Pons (tissue), 1 donor: ENCODE data around the gene ANAPC10.
"Not testable (repeated sequence)": the region's sequence is repeated elsewhere in the genome, so short reads cannot be mapped to it uniquely, and the experiment has no call there.

Experiments
- DNase-seq: peaks from one replicate; pipeline ENCODE4 v3.0.0-alpha.2; 2016; ENCODE audit warnings: low spot score

The ANAPC10 gene

GRCh38 chr4:145071560-145071959 lies 26.4 kb downstream of the ANAPC10 start:
- no peak for DNase-seq

- DNase-seq, result no peak
These were observed 28.6 kb downstream of the ANAPC10 start for GRCh38 chr4:145069361-145069760.

GRCh38 chr4:145066063-145066501 lies 31.9 kb downstream of the ANAPC10 start:
- peak; percentile 25 for DNase-seq

GRCh38 chr4:145061318-145061920 lies 36.6 kb downstream of the ANAPC10 start:
- peak; percentile 65 for DNase-seq

GRCh38 chr4:145058256-145058655 lies 39.7 kb downstream of the ANAPC10 start:
- no peak for DNase-seq

GRCh38 chr4:145056325-145057130 lies 41.5 kb downstream of the ANAPC10 start:
- no peak for DNase-seq

GRCh38 chr4:145055533-145056257 lies 42.3 kb downstream of the ANAPC10 start:
- no peak for DNase-seq

- no peak for DNase-seq
These were observed 48.8 kb downstream of the ANAPC10 start for GRCh38 chr4:145049241-145049640.

- no peak for DNase-seq
These were observed 49.2 kb downstream of the ANAPC10 start for GRCh38 chr4:145048817-145049216.

GRCh38 chr4:145047151-145047550 lies 50.8 kb downstream of the ANAPC10 start:
- DNase-seq, result no peak

GRCh38 chr4:145045180-145045579 lies 52.8 kb downstream of the ANAPC10 start:
- no peak for DNase-seq

- no peak for DNase-seq
These were observed 53.7 kb downstream of the ANAPC10 start for GRCh38 chr4:145044341-145044740.

GRCh38 chr4:145043306-145043705 lies 54.7 kb downstream of the ANAPC10 start:
- DNase-seq, result no peak

GRCh38 chr4:145042601-145043285 lies 55.3 kb downstream of the ANAPC10 start:
- DNase-seq, result no peak

GRCh38 chr4:145041378-145041777 lies 56.6 kb downstream of the ANAPC10 start:
- DNase-seq, result peak; percentile 64

GRCh38 chr4:145035494-145036136 lies 62.4 kb downstream of the ANAPC10 start:
- no peak for DNase-seq

- no peak for DNase-seq
These were observed 63.2 kb downstream of the ANAPC10 start for GRCh38 chr4:145034727-145035211.

- DNase-seq, result no peak
These were observed 78.7 kb downstream of the ANAPC10 start for GRCh38 chr4:145019346-145019745.

- no peak for DNase-seq
These were observed 83.6 kb downstream of the ANAPC10 start for GRCh38 chr4:145014365-145014764.

GRCh38 chr4:145012841-145013240 lies 85.2 kb downstream of the ANAPC10 start:
- DNase-seq, result peak; percentile 6

GRCh38 chr4:145011636-145012035 lies 86.4 kb downstream of the ANAPC10 start:
- DNase-seq, result peak; percentile 17

GRCh38 chr4:145010315-145010714 lies 87.7 kb downstream of the ANAPC10 start:
- not testable (repeated sequence) for DNase-seq
